T-helper 2 cell treated with Interferon-gamma antibody and Interleukin-4, amounts not matched to agents 100 ng/mL and 5 ng/mL, for 36 hours (primary cell): ENCODE measurements around the gene NSFL1C. TPM values are rescaled to one million over a fixed set of nuclear protein-coding genes. Genes with fewer than 3 reads are reported as not detected.

ENCODE experiments used
- intact Hi-C: fragments of 100-400 bp; cut with micrococcal nuclease; formaldehyde crosslinking; loops from one replicate; pipeline ENCODE4 v1.15.1; 2023
- total RNA-seq: library from RNA; stranded (reverse); gene quantifications from 2 replicates; pipeline ENCODE4 v1.2.3, GENCODE V29; 2022

NSFL1C gene
- total RNA-seq, 1 donor from 2014 or later, result 73.2 TPM

DNA sequence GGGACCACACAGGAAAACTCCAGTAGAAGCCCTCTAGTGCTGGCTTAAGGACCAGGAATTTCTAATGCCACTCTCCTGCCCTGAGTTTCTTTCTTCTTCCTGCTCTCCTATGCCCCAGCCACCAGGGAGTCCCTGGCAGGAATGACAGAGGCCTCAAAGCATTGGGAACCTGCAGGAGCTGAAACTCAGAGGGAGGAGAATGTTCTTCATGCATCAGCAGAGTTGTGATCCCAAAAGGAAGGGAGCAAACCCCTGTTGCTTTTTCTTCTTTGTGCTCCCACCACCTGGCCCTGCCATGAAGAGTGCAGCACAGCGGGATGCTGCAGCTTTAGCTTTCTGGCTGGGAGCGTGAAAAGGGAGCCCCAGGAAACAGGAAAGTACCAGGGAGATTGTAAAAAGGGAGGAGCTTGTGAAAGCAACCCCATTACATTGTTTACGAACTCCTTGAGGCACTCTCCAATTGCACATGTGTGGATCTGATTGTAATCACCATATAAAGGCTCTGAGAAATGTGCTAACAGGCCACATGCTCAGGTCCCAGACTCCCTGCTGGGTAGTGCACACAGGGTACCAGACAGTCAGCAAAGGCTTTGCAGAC lies 39.1 kb downstream of the NSFL1C start:
- intact Hi-C loops, result no loop called here

DNA sequence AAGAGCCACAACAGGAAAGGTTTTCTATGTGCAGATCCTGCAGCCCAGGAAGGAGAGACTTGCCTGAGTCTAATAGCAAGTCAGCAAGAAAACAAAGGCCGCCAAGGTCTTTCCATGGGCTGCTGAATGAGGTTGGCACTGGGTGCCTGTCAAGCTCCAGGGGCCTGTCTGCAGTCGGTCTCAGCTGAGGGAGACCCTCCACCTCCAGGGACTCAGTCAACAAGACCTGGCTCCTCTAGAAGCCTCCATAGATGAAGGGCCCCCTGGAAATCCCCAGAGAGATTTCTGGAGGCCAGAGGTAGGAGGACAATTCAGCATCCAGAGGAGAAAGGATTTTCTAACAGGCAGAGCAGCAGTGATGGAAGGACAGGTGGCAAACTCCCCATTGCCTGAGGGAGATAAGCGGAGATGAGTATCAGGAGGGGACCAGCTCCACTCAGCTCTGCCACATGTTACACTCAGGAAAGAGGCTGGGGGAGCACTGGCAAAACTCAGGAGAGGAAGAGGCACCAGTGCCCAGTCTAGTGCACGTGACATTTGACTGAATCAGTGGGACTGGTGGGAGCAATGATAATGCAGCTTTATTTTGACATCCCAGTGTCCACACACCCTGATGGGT lies 40.3 kb downstream of the NSFL1C start:
- intact Hi-C loops, result no loop called here

GRCh38 chr20:1424336-1424735 lies 42.3 kb downstream of the NSFL1C start:
- intact Hi-C loops, result no loop called here

- intact Hi-C loops, result no loop called here
Measured at GRCh38 chr20:1423625-1424106, 43.0 kb downstream of the NSFL1C start.

- intact Hi-C loops, result no loop called here
Measured at GRCh38 chr20:1423206-1423605, 43.4 kb downstream of the NSFL1C start.

- intact Hi-C loops, result no loop called here
Measured at GRCh38 chr20:1422753-1423152, 43.9 kb downstream of the NSFL1C start.

- intact Hi-C loops, result no loop called here
Measured at GRCh38 chr20:1420066-1420465, 46.6 kb downstream of the NSFL1C start.

DNA sequence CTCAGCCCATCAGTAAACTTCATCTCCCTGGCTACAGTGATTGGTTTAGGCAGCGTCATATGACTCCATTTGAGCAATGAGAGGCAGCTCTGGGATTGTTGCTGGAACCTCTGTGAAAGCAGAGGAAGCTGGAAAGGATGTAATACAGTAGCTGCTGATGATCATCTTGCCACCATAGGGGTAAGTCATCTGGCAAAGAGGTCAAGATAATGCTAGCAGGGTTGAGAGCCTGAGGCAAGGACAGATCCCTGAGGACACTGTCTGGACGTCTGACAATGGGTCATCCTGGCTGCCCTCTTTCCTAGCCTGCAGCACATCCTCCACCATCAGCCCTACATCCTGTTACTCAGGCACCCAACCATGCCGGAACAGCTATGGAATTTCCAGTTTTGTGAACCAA lies 48.3 kb downstream of the NSFL1C start:
- intact Hi-C loops, result no loop called here

DNA sequence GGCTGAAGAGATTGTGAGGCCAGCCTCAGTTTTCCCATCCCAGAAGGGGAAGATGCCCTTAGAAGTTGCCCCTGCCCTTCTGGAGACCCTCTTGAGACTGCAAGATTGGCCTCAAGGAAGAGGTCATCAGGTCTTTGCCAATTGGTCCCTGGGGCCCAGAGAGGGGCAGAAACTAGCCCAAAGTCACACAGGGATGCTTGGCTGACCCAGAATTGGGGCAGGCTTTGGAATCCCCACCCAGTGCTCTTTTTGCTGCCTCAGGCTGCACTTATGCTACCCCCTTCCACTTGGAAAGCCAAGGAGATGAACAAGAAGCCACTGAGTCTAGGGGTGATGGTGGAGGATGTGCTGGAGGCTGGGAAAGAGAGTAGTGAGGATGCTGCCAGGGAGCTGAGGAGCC lies 48.9 kb downstream of the NSFL1C start:
- intact Hi-C loops, result no loop called here

DNA sequence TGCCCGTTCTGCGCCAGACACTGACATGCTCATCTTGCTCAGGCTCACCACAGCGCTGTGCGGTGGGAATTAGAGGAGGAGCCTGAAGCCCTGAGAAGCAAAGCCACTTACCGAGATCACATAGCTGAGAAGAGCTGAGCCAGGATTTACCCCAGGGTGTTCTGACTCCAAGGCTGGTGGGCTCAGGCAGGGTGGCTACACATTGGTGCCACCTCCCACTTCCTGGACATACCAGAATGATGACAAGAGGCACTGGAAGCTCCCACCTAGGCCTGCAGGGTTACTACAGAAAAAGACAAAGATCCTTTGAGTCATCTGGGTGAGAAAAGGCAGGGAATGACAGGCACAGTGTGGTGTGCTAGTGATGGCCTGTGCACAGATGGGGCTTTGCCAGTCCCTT lies 49.4 kb downstream of the NSFL1C start:
- intact Hi-C loops, result no loop called here

GRCh38 chr20:1415667-1416468 lies 50.8 kb downstream of the NSFL1C start:
- intact Hi-C loops, result no loop called here

DNA sequence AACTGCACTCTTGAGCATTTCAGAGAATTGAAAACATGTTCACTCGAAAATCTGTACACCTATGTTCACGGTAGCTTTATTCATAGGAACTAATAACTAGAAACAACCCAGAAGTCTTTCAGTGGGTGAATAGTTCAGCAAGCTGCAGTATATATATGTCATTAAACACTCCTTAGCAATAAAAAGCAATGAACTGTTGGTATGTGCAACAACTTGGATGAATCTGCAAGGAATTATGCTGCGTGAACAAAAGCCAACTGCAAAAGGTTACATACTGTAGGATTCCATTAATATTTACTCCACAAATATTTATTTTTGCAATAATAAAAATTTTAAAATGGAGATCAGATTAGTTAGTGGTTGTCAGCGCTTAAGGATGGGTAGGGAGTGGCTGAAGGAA lies 51.7 kb downstream of the NSFL1C start:
- intact Hi-C loops, result no loop called here

DNA sequence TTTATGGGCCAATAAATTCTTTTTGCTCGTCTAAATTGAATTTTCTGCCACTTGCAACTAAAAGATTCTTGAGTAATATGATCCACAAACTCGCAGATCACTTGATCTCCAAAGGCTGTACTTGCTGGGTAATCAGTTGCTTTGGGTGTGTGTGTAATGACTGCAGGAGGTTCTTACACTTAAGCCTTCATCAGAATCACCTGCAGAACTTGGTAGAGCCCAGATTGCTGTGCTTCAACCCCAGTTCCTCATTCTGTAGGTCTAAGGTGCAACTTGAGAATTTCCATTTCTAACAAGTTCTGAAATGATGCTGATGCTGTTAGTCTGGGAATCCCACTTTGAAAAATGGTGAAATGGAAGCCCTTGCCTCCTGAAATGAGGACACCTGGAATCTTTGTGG lies 60.8 kb downstream of the NSFL1C start:
- intact Hi-C loops, result no loop called here

GRCh38 chr20:1403624-1404023 lies 63.0 kb downstream of the NSFL1C start:
- intact Hi-C loops, result no loop called here

DNA sequence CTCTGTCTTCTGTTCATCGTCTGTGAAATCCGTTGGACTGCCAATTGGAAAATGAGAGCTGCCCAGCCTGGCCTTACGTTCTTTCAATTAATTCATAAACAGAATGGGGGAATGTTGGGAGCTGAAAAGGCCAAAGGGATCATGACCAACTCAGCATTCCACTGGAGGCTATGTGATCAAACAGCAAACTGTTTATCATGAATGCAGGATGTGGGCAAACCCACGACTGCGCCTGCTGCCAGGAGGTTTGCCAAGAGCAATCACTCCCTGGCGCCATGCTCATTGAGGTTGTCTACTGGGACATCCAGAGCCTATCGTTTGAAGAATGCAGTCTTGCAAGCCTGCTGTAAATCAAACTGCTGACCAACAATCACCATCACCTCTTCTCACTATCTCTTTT lies 64.5 kb downstream of the NSFL1C start:
- intact Hi-C loops, result no loop called here

GRCh38 chr20:1401451-1401907 lies 65.2 kb downstream of the NSFL1C start:
- intact Hi-C loops, result no loop called here

DNA sequence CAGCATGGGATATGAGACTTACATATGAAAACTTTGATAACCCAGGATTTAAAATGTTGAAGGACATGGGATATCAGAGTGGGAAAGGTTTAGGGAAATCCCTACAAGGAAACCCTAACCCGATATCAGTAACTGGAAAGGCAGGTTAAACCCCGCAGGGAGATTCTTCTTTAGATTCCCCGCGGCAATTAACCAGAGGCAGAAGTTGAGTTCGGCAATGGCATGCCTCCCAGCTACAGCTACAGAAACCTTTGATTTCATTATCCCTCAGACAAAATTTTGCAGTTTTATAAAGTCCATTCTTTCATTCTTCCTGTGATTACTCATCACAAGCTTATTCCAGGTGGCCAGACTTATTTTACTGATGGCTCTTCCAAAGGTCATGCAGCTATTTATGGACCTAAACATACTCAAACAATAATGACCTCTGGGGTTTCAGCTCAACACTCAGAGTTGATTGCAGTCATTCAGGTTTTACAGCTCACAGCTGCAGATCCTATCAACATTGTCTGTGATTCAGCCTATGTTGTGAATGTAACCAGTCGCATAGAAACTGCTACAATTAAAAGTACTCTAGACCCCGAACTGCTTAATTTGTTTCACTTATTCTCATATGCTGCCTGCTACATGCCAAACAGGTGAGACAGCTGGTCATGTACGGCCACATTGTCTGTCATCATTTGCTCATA lies 66.8 kb downstream of the NSFL1C start:
- intact Hi-C loops, result loop anchor here (5.0 kb wide), 1 partner anchor 173 kb away; the partner anchor contains the start of gene RAD21L1

DNA sequence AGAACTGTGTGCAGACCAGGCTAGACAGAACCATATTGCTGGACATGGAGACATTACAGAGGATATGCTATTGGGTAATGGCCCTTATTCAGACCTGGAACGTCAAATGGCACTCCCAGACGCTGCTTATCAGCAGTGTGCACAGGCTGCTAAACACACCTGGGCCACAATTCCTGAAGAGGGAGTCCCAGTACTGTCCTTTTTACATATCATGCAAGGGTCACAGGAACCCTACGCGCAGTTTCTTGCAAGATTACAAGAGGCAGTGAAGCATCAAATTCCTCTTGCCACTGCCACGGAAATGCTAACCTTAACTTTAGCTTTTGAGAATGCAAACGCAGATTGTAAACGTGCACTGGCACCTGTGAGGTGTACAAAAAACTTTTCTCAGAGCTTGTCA lies 68.5 kb downstream of the NSFL1C start:
- intact Hi-C loops, result loop anchor here (5.0 kb wide), 1 partner anchor 171 kb away; the partner anchor contains the start of gene RAD21L1

DNA sequence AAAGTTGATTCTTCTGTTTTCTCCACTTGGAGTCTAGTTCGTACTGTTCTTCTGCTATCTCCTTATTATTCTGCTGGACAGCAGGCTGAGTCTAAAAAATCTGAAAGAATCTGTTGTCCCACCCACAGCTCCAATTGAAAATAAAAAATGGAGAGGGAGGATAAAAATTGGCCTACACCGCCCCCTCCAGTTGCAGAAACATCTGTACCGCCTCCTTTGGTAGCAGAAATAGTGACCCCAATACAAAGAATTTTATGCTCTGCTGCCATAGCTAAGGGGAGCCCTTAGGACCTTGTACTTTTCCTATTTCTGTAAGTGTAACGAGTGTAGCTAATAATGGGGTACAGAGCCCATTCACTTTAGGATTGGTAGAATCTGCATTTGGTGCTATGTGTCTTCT lies 68.9 kb downstream of the NSFL1C start:
- intact Hi-C loops, result loop anchor here (5.0 kb wide), 1 partner anchor 170 kb away; the partner anchor contains the start of gene RAD21L1

- intact Hi-C loops, result loop anchor here (5.0 kb wide), 1 partner anchor 169 kb away; the partner anchor contains the start of gene RAD21L1
Measured at GRCh38 chr20:1396702-1397101, 69.9 kb downstream of the NSFL1C start.

DNA sequence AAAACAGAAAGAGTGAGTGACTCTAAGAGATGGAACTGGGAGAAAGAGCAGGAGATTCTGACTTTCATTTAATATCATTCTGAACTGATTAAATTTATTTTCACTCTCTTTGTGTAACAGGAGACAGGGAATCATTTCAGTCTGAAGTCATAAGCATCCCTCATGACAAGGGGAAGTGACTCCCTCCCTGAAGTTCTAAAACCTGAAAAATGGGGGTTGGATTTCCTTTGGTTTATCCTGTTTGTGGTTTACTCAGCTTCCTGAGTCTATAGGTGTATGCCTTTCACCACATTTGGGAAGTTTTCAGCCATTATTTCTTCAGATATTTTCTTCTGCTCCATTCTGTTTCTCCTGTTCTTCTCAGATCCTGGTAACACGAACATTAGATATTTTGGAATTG lies 70.4 kb downstream of the NSFL1C start:
- intact Hi-C loops, result loop anchor here (5.0 kb wide), 1 partner anchor 169 kb away; the partner anchor contains the start of gene RAD21L1
